NCI-H226 (cell line): ENCODE measurements around the gene FSD1L.
A peak's percentile ranks its signal among the peaks of the same experiment; 100 is the strongest.

Source experiments
- DNase-seq: peaks from one replicate; pipeline ENCODE4 v3.0.0-alpha.2; 2015

Gene FSD1L

GRCh38 chr9:105436783-105437182 lies 11.1 kb upstream of the FSD1L start:
- DNase-seq, result no peak

DNA sequence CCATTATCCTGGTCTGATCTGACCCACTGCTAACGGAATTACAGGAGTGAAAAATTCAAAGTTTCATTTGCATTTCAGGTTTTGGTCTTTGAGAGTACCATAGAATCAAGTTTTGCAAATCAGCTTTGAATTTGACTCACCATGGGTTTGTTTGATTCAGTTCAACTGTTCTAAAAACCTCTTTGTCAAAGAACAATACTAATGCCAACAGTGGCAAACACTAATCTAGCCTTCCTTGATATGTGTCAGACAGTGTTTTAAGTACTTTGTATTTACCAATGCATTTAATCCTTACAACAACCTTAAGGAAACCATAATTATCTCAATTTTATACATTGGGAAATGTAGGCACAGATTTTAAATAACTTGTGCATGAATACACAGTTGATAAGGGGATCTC lies 10.1 kb upstream of the FSD1L start:
- no peak for DNase-seq

- peak; percentile 40 for DNase-seq
These were observed 9.6 kb upstream of the FSD1L start for GRCh38 chr9:105438141-105438806.

DNA sequence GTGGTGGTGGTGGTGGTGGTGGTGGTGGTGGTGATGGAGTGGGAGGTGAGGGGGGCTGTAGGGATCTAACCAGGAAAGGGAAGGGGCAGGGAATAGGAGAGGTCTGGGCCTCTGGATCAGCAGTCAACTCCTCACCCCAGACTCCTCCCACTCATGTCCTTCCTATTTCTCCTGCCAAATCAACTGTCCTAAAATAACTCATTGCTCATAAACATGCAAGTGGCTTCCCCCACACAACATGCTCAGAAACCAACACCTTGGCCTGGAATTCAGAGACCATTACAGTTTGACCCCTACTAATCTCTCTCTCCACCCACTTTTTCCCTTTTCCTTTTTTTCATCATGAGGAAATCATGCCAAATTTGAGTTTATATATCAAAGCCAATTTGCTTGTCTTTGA lies 8.4 kb upstream of the FSD1L start:
- peak; percentile 16 for DNase-seq

GRCh38 chr9:105441616-105442160 lies 6.1 kb upstream of the FSD1L start:
- DNase-seq, result no peak

- no peak for DNase-seq
These were observed 4.7 kb upstream of the FSD1L start for GRCh38 chr9:105443121-105443520.

GRCh38 chr9:105444130-105444529 lies 3.7 kb upstream of the FSD1L start:
- no peak for DNase-seq

GRCh38 chr9:105445203-105445881 lies 2.5 kb upstream of the FSD1L start:
- no peak for DNase-seq

- DNase-seq, result no peak
These were observed 434 bp upstream of the FSD1L start for GRCh38 chr9:105447386-105447813.

- no peak for DNase-seq
These were observed 1.2 kb downstream of the FSD1L start for GRCh38 chr9:105449081-105449480.

DNA sequence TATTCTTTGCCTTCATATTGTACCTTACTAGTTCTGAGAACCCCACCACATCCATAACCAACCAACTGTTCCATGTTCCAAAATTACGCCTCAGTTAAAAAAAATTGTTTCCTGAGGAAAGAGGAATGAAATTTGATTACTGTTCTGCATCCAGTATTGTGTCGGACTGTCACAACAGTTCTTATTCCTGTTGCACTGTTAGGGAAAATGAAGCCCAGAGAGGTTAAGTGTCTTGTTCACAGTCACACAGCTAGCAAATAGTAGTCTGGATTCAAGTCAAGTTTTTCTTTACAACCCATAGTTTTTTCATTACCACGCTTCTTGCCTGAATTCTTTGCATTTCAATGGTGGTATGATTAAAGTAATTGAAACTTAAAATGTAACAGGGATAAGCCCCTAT lies 4.4 kb downstream of the FSD1L start:
- no peak for DNase-seq

DNA sequence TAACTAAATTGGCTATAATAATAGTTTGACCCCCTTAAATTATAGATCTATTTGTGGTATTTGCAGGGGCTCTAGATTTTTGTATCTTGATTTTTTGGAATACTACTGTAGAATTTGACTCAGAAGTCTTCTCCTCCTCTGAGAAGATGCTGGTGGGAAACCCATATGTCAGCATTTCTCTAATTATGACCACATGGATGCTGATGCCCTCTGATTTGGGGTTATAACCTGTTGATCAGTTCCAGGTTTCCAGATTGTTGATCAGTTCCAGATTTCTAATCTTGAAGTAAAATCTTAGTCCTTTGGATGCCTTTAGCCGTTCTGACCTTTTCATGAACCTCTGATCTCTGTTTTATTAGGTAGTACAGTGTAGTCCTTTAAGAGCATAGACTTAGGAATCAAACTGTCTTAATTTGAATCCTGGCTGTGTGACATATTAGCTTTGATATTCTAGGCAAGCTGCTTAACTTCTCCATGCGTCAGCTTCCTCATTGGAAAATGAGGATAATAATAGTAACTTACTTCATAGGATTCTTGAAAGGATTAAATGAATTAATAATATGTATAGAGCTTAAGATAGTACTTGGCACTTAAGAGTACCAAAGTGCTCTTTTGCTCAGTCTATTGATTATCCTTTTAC lies 8.1 kb downstream of the FSD1L start:
- no peak for DNase-seq

- DNase-seq, result no peak
These were observed 9.9 kb downstream of the FSD1L start for GRCh38 chr9:105457560-105458294.

DNA sequence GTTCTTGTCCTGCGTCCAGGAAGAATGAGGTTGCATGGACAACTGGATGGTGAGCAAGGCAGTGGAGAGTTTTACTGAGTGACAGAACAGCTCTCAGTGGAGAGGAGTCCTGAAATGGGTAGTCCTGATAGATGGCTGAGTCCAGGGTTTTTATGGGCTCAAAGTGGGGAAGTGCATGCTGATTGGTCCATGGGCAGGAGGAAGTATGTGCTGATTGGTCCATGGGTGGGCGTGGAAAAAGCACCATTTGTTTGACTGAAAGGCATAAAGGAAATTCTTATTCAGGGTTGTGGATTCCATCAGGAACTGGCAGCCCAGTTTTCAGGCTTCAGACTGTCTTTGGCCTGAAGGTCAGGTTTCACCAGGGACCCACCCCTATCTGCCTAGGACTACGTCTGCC lies 10.6 kb downstream of the FSD1L start:
- no peak for DNase-seq

DNA sequence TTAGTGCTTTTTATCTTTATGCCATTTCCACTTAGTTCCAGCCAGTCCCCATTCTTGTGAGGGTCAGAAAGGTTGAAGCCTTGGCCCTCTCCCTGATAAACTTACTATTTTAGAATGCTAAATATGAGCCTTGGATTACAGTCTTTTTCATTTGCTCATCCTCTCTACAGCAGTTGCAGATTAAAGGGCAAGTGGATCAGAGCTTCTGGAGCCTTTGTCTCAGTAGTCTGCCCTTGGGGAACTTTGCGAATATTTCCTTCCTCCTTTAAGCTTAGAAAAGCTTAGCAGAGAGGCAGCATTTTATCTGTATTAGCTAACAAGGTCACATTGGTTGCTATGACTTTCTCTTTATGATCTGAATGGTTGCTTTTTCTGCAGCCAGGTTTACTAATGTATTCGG lies 11.5 kb downstream of the FSD1L start:
- DNase-seq, result no peak

GRCh38 chr9:105466898-105467455 lies 19.1 kb downstream of the FSD1L start:
- no peak for DNase-seq

DNA sequence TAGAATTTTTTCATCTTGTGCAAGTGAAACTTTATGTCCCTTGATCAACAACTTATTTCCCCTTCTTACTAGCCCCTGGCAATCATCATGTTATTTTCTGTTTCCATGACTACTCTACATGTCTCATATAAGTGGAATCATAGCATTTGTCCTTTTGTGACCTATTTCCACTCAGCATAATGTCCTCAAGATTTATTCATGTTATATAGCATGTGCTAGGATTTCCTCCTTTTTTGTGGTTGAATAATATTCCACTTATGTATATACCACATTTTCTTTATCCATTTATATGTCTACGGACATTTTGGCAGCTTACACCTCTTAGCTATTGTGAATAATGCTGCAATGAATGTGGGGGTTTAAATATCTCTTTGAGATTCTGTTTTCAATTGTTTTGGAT lies 21.0 kb downstream of the FSD1L start:
- DNase-seq, result no peak

DNA sequence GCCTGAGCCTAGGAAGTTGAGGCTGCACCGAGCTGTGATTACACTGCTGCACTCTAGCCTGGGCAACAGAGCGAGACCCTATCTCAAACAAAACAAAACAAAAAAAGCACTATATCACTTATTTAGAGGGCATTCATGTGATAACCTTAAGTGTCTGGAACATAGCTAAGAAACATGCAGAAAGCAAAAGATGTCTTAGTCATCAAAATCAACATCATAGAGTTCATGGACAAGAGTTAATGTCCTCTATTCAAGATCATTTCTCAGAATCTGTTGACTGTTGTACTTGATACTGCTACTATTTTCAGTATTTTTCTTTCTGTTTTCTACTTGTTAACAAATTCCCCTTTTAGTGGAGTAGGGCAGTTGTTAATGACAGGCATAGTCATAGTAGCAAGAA lies 25.4 kb downstream of the FSD1L start:
- DNase-seq, result no peak

- peak; percentile 14 for DNase-seq
These were observed 27.5 kb downstream of the FSD1L start for GRCh38 chr9:105475302-105475701.

- DNase-seq, result no peak
These were observed 32.0 kb downstream of the FSD1L start for GRCh38 chr9:105479846-105480245.

DNA sequence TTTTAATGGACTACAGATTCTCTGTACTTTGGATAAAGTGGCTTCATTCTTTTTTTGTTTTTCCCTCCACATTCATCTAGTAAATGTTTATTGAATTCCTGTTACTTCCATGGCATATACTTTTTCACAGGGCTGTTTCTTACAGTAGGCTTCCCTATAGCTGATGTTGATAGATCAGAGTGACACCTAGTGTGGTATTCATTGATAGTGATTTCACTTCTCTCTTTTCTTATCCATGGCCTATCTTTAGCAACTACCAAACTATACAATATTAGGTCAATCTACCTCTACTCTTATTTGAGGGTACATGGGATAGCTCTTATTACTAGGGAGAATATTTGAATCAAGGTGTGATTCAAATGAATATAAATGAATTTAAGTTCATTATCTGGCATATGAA lies 35.8 kb downstream of the FSD1L start:
- no peak for DNase-seq

GRCh38 chr9:105484226-105484625 lies 36.4 kb downstream of the FSD1L start:
- no peak for DNase-seq

GRCh38 chr9:105485131-105485530 lies 37.3 kb downstream of the FSD1L start:
- DNase-seq, result no peak
